Psoas muscle (tissue), 8 donors: ENCODE data around the gene TSGA10IP. TPM values are rescaled to one million over a fixed set of nuclear protein-coding genes. Genes with fewer than 3 reads are reported as not detected.

Experiments
- ATAC-seq, 4 donors: fragments of 200-7000 bp; cut with Tn5 transposase; one replicate each; pipeline ENCODE4 v1.9.1; 2020; ENCODE audit warnings: moderate library complexity in 3 of 4, mild to moderate bottlenecking in 2 of 4
- DNase-seq, 2 donors: peaks; one replicate each; pipeline ENCODE4 v3.0.0-alpha.2; 2020
- H3K27ac ChIP-seq: fragments of 200-600 bp; one replicate; pipeline ENCODE4 v1.8.0; 2022
- H3K27me3 ChIP-seq, 3 donors: fragments of 200-600 bp in 1 of 3; one replicate each; pipeline versions ENCODE4 v1.6.1 to v1.8.0; 2013 to 2022; ENCODE audit warnings: low read length in 2 of 3, mild to moderate bottlenecking in 2 of 3, moderate library complexity in 1 of 3; ENCODE audit not compliant: insufficient read depth in 3 of 3
- H3K36me3 ChIP-seq, 2 donors: fragments of 200-600 bp in 1 of 2; one replicate each; pipeline versions ENCODE4 v1.6.1 to v1.8.0; 2013 to 2022; ENCODE audit warnings: low read depth in 1 of 2, mild to moderate bottlenecking in 1 of 2, moderate library complexity in 1 of 2; ENCODE audit not compliant: insufficient read depth in 1 of 2
- H3K4me1 ChIP-seq: fragments of 200-600 bp; one replicate; pipeline ENCODE4 v1.8.0; 2022
- H3K4me3 ChIP-seq: fragments of 200-600 bp; one replicate; pipeline ENCODE4 v1.8.0; 2022; ENCODE audit warnings: mild to moderate bottlenecking
- H3K9me3 ChIP-seq: fragments of 200-600 bp; one replicate; pipeline ENCODE4 v1.8.0; 2022
- CTCF ChIP-seq: fragments of 200-600 bp; IDR thresholded peaks from one replicate; pipeline ENCODE4 v1.8.0; 2022; ENCODE audit warnings: antibody characterized with exemption
- WGBS, 3 donors: extraction: QIAGEN DNeasy Blood & Tissue Kit; methylation state at CpG; one replicate each; pipeline versions ENCODE4 v1.1.6 to v1.1.7; 2013; 5-methylcytosine and 5-hydroxymethylcytosine counted together
- intact Hi-C, 2 donors: fragments of 100-400 bp; cut with DNase I; formaldehyde crosslinking; loops; one replicate each; pipeline versions ENCODE4 v1.11.0 to v1.14.2; 2022
- polyA plus RNA-seq, 3 donors: library from polyadenylated mRNA; stranded (reverse); fragments of 200-250 nt; gene quantifications; one replicate each; pipeline ENCODE4 v1.2.3, GENCODE V29; 2013
- total RNA-seq, 4 donors: library from RNA; stranded (reverse); fragmentation: NEBNext Ultra II Directional in 2 of 4; extraction: Animal tissue kit (Norgen Biotek cat#: 25700) in 2 of 4; gene quantifications; one replicate each; pipeline versions ENCODE4 v1.2.1 to v1.2.4, GENCODE V29; 2021 to 2023
- donor health status: healthy with polysubstance abuse.
- donor health status: DM: no; HTN: no; CAD: no; lungs with moderate emphysema.
- donor health status: Bipolar disorder and iron deficiency.
- donor health status: healthy.
- donor health status: DM: yes; HTN: yes; CAD: no.
- donor health status: DM: no; HTN: no; CAD: no.
- donor health status: DM: no; HTN: no; CAD: no.
- donor health status: DM: yes; HTN: yes; CAD: no.

Gene TSGA10IP
- total and polyA plus RNA-seq, 7 donors: not detected

GRCh38 chr11:65898656-65899355 is 46.5 kb upstream of the TSGA10IP start:
- peak overlapping the region; percentile 82 for H3K4me3 ChIP-seq
- peaks cover 0 to 8% (median 6%) of the 10 kb centered on the region in 3 donors for H3K27me3 ChIP-seq
- 28 to 39% (median 29%) methylated on average over 22 to 28 of the region's 28 CpGs for WGBS, 3 donors
- ATAC-seq: no peak
- no peak for TF ChIP-seq CTCF
- DNase-seq: no peak
- H3K36me3 ChIP-seq: peaks cover 0 to 8% of the 10 kb centered on the region in 2 donors
- peak overlapping the region; percentile 50 for H3K27ac ChIP-seq
- no peaks in the 10 kb centered on the region for H3K9me3 ChIP-seq
- peaks cover under 1% of the 10 kb centered on the region for H3K4me1 ChIP-seq
- intact Hi-C loops: no loop called here

- TF ChIP-seq CTCF: no peak
- 2 to 3% (median 3%) methylated on average over 49 to 78 of the region's 78 CpGs for WGBS, 3 donors
- peak overlapping the region; percentile 82 for H3K4me3 ChIP-seq
- no peaks in the 10 kb centered on the region for H3K4me1 ChIP-seq
- DNase-seq (peak; percentile 81 to 82), ATAC-seq (peak; percentile 58 to 68 (median 64))
- peaks cover 0 to 8% (median 6%) of the 10 kb centered on the region in 3 donors for H3K27me3 ChIP-seq
- peak overlapping the region; percentile 50 for H3K27ac ChIP-seq
- intact Hi-C loops: no loop called here
- H3K9me3 ChIP-seq: no peaks in the 10 kb centered on the region
- H3K36me3 ChIP-seq: peaks cover 0 to 3% of the 10 kb centered on the region in 2 donors
Observed at GRCh38 chr11:65899356-65900124, 45.7 kb upstream of the TSGA10IP start.

- no peak for TF ChIP-seq CTCF
- ATAC-seq (peak; percentile 85 to 93 (median 89)), DNase-seq (peak; percentile 92 to 93)
- H3K4me1 ChIP-seq: no peaks in the 10 kb centered on the region
- H3K4me3 ChIP-seq: peak within 1 kb of the TSS; percentile 82
- H3K27me3 ChIP-seq: peaks cover 0 to 8% (median 6%) of the 10 kb centered on the region in 3 donors
- peaks cover 0 to 3% of the 10 kb centered on the region in 2 donors for H3K36me3 ChIP-seq
- H3K9me3 ChIP-seq: no peaks in the 10 kb centered on the region
- intact Hi-C loops: no loop called here
- WGBS, 3 donors: 2% methylated on average over 66 to 80 of the region's 80 CpGs
- peak within 1 kb of the TSS; percentile 50 for H3K27ac ChIP-seq
Observed at GRCh38 chr11:65900125-65900898, 45.0 kb upstream of the TSGA10IP start, which contains the start of gene FOSL1. Gene FOSL1, minus strand, starts transcription at chr11:65900388. Its CDS starts 49 bp downstream, at chr11:65900339.

GRCh38 chr11:65900899-65901180 is 44.4 kb upstream of the TSGA10IP start:
- TF ChIP-seq CTCF: no peak
- DNase-seq: no peak
- H3K4me3 ChIP-seq: peak overlapping the region; percentile 82
- H3K9me3 ChIP-seq: no peaks in the 10 kb centered on the region
- 75 to 80% (median 77%) methylated on average over 11 of the region's 11 CpGs for WGBS, 3 donors
- peak overlapping the region; percentile 36 for H3K27ac ChIP-seq
- ATAC-seq: no peak
- intact Hi-C loops: no loop called here
- no peaks in the 10 kb centered on the region for H3K4me1 ChIP-seq
- peaks cover 0 to 8% (median 6%) of the 10 kb centered on the region in 3 donors for H3K27me3 ChIP-seq
- H3K36me3 ChIP-seq: peaks cover 0 to 3% of the 10 kb centered on the region in 2 donors
